CD4-positive, alpha-beta T cell treated with Interleukin-2 at 100 ng/mL for 4 hours (primary cell): ENCODE results near the gene PCDHGA3.
"Not testable (repeated sequence)": the region's sequence is repeated elsewhere in the genome, so short reads cannot be mapped to it uniquely, and the experiment has no call there.

Experiments
- DNase-seq: peaks from one replicate; pipeline ENCODE4 v3.0.0-alpha.2; 2020; ENCODE audit warnings: low spot score

Gene PCDHGA3

GRCh38 chr5:141343242-141343952 lies at the start of gene PCDHGA3:
Gene PCDHGA3 (plus strand): TSS chr5:141343829. CDS start chr5:141344034, 205 bp downstream.
- peak; percentile 2 for DNase-seq

DNA sequence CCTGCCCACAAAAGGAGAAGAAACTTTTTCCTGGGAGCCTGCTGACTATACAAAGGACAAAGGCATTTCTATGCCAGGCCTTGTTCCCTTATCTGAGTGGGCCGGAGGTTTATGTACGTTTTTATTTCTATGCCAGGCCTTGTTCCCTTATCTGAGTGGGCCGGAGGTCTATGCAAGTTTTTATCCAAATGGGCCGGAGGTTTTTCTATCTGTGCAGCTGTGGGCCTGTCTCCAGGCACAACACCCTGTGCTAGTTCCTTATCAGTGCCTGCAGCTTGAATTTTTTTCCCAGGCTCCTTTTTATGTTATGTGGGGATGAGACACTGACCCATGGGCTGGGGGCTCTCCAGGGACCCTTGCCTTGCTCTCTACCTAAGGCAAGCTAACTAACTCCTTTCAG lies 45.3 kb upstream of the PCDHGA3 start:
- no peak for DNase-seq

- no peak for DNase-seq
Observed at GRCh38 chr5:141303756-141304155, 39.9 kb upstream of the PCDHGA3 start, which contains the start of gene SLC25A2. Gene SLC25A2 (minus strand): TSS chr5:141304049. CDS start chr5:141303865, 184 bp downstream.

DNA sequence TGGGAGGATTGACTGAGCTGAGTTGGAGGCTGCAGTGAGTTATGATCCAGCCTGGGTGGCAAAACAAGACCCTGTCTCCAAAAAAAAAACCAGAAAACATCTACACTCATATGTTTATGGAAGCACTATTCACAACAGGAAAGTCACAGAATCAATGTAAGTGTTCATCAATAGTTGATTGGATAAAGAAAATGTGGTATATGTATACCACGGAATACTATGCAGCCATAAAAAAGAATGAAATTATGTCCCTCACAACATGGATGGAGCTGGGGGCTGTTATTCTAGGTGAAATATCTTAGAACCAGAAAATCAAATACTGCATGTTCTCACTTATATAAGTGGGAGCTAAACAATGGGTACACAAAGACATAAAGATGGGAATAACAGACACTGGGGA lies 37.0 kb upstream of the PCDHGA3 start:
- DNase-seq, result no peak

DNA sequence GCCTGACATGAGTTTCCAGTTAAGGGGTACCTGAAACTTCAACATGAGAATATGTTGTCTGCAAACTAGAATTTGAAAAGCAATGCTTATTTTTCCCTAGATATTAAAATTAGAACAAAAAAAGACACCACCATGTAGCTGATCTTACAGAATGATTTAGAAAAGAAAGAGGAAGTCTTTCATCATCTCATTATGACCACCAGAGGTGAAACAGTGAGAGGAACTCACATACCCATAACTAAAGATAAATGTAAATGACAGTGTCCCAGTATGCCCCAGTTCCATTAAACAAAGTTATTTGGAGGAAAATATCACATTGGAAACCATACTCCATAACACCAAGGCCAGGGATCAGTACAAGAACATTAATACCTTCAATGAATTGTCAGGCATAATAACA lies 29.9 kb upstream of the PCDHGA3 start:
- no peak for DNase-seq

- not testable (repeated sequence) for DNase-seq
Observed at GRCh38 chr5:141316963-141317362, 26.7 kb upstream of the PCDHGA3 start.

- DNase-seq, result no peak
Observed at GRCh38 chr5:141319202-141319601, 24.4 kb upstream of the PCDHGA3 start.

GRCh38 chr5:141319699-141320098 lies 23.9 kb upstream of the PCDHGA3 start:
- no peak for DNase-seq

DNA sequence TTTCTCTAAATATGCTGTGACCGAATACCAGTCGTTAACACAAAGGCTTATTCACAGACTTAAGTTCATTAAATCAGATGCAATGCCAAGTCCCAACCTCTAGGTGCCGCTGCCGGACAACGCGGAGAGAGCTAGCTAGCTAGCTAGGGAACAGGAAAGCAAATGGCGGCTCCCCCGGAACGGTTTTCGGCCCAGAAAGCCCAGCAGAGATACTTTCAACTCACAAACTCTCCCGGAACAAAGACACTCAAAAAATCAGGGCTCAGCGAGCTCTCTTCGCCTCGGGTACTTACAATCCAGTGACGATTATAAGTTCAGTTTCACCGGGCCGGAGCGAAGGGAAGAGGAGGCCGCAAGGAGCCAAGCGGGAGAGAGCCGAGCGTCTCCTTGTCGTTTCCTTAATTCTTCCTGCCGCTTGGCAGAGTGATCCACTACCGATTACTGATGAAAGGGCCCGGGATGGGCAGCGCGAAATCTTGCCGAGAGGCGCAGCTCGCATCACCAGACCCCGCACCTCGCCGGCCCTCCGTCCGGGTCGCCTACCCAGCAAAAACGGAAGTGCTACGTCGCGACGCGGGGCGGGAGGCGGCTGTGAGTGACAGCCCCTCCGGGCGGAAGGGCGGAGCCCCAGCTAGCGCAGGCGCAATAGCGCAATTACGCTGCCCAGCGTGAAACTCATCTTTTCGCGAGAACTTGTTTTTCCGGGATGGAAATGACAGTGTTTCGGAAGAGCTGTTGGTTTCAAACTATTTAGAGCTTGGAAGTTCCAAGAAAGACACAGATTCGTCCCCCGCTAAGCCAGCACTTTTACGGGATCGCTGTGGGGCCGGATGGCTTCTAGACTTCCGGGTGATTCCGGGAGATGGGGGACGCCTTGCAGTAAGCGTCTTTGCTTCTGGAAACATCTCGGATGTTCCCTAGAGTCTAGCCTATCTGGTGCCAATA lies 23.1 kb upstream of the PCDHGA3 start, which contains the start of gene TAF7:
TAF7 (minus strand) TSS at position 560 of the 945 bp plus-strand sequence. CDS start 740 bp downstream, outside the sequence.
- peak; percentile 94 for DNase-seq

DNA sequence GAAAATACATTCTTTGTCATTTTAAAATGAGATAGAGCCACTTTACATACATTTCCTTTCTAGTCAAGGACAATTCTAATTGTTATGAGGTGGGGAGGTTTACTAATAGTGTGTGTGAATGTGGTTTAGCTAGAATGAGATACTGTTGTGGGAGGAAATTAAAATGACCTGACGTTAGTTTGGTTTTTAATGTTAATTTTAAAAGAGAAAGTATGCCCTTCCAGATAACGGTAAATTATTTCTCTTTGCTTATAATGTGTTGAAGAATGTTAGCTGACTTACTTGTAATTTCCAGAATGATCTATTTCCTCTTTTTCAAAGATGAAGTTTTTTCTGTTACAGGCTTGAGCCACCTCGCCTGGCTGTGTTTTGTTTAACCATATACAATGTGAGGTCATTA lies 21.4 kb upstream of the PCDHGA3 start:
- no peak for DNase-seq

DNA sequence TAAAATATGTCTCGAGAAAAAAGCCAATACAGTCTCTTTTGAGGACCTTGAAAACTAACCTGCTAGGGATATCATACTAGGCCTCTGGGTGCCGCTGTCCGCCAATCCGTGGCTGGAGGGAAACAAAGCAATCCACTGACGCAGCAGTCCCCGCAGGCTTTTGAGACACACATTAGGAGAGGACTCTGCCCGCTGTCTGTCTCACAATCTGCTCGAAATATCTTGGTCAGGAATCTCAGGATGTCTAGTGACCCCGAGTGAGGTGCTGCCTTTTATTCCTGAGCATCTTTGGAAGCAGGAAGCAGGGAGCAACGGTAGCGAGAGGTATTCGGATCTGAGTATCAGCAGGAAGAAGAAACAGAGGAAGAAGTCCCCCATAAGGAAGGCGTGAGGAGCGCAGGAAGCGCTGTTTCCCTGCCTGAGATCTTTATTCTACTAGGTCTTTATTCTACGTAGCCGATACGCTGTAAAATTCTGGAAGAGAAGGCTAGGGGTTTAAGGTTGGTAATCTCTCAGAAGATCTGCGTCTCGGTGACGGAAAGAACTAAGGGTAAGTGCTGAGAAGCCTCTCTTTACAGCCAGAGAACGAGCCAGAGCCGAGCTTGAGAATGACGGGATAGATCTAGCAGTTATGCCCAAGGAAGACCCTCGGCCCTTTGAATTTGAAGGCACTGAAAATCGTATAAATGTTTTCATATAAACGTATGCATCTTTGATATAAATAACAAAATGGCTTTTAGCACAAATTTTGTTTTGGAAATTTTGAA lies 17.4 kb upstream of the PCDHGA3 start:
- DNase-seq, result peak; percentile 68

- no peak for DNase-seq
Observed at GRCh38 chr5:141328231-141328630, 15.4 kb upstream of the PCDHGA3 start.

DNA sequence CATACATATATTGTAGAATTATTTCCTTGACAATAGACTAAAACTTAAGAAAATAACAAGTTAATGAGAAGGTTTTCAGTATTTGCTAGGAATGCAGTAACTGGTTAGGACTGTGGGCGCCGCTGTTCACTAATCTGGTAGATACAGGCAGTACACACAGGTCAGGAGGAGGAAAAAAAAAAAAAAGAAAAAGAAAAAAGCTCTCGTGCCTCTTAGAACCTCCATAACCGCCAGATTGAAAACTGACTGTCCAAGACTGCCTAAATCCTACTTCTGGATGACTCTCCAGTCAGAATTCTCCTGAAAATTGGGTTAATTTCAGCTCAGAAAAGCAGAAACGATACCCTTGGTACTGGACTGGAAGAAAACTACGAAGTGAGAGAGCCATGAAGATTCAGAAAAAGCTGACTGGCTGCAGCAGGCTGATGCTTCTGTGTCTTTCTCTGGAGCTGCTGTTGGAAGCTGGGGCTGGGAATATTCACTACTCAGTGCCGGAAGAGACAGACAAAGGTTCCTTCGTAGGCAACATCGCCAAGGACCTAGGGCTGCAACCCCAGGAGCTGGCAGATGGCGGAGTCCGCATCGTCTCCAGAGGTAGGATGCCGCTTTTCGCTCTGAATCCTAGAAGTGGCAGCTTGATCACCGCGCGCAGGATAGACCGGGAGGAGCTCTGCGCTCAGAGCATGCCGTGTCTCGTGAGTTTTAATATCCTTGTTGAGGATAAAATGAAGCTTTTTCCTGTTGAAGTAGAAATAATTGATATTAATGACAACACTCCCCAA lies 13.1 kb upstream of the PCDHGA3 start, which contains the start of gene PCDHGA1:
PCDHGA1 (plus strand) TSS at position 216 of the 782 bp plus-strand sequence.
- peak; percentile 5 for DNase-seq

DNA sequence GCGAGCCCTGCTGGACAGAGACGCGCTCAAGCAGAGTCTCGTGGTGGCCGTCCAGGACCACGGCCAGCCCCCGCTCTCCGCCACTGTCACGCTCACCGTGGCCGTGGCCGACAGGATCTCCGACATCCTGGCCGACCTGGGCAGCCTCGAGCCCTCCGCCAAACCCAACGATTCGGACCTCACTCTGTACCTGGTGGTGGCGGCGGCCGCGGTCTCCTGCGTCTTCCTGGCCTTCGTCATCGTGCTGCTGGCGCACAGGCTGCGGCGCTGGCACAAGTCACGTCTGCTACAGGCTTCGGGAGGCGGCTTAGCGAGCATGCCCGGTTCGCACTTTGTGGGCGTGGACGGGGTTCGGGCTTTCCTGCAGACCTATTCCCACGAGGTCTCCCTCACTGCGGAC lies 11.1 kb upstream of the PCDHGA3 start:
- not testable (repeated sequence) for DNase-seq

DNA sequence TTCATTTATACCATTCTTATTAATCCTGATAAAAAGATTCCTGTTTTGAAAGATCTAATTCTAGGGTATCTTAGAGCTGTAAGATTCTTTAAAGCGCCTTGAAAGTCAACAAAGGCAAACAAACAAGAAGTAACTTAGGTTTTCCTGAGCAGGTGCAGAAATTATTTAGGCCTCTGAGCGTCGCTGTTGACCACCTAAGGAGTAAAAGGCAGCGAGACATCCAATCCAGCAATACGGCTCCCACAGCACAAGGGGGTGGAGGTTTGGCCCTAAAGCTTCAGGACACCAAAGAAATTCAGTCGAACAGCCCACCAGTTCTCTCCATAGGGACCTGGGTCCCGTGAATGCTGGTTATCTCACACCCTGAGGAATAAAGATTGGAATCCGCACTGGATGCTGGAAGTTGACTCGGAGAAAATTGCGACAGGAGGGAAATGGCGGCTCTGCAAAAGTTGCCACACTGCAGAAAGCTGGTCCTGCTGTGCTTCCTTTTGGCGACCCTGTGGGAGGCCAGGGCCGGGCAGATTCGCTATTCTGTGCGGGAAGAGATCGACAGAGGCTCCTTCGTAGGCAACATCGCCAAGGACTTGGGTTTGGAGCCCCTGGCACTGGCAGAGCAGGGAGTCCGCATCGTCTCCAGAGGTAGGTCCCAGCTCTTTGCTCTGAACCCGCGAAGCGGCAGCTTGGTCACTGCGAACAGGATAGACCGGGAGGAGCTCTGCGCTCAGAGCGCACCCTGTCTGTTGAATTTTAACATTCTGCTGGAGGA lies 4.9 kb upstream of the PCDHGA3 start, which contains the start of gene PCDHGA2:
PCDHGA2 (plus strand) TSS at position 223 of the 769 bp plus-strand sequence.
- no peak for DNase-seq

DNA sequence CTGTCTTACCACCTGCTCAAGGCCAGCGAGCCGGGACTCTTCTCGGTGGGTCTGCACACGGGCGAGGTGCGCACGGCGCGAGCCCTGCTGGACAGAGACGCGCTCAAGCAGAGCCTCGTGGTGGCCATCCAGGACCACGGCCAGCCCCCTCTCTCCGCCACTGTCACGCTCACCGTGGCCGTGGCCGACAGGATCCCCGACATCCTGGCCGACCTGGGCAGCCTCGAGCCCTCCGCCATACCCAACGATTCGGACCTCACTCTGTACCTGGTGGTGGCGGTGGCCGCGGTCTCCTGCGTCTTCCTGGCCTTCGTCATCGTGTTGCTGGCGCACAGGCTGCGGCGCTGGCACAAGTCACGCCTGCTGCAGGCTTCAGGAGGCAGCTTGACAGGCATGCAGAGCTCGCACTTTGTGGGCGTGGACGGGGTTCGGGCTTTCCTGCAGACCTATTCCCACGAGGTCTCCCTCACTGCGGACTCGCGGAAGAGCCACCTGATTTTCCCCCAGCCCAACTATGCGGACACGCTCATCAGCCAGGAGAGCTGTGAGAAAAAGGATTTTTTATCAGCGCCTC lies 2.8 kb upstream of the PCDHGA3 start:
- not testable (repeated sequence) for DNase-seq

- DNase-seq, result no peak
Observed at GRCh38 chr5:141342773-141343172, 856 bp upstream of the PCDHGA3 start.

- DNase-seq, result no peak
Observed at GRCh38 chr5:141343953-141344463, 379 bp downstream of the PCDHGA3 start.

DNA sequence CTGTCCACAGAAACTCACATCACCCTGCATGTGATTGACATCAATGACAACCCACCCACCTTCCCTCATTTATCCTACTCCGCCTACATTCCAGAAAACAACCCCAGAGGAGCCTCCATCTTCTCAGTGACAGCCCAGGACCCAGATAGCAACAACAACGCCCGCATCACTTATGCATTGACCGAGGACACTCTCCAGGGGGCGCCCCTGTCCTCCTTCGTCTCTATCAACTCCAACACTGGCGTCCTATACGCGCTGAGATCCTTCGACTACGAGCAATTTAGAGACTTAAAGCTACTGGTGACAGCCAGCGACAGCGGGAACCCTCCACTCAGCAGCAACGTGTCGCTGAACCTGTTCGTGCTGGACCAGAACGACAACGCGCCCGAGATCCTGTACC lies 1.7 kb downstream of the PCDHGA3 start:
- DNase-seq, result no peak

DNA sequence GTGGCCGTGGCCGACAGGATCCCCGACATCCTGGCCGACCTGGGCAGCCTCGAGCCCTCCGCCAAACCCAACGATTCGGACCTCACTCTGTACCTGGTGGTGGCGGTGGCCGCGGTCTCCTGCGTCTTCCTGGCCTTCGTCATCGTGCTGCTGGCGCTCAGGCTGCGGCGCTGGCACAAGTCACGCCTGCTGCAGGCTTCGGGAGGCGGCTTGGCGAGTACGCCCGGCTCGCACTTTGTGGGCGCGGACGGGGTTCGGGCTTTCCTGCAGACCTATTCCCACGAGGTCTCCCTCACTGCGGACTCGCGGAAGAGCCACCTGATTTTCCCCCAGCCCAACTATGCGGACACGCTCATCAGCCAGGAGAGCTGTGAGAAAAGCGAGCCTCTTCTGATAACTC lies 2.4 kb downstream of the PCDHGA3 start:
- DNase-seq, result not testable (repeated sequence)
